CD4-positive, alpha-beta T cell (primary cell): ENCODE results near the gene MGAM2. TPM values are rescaled to one million over a fixed set of nuclear protein-coding genes. Genes with fewer than 3 reads are reported as not detected.

Source experiments
- ATAC-seq: fragments of 200-7000 bp; cut with Tn5 transposase; one replicate; pipeline ENCODE4 v1.10.0; 2022; ENCODE audit warnings: mild to moderate bottlenecking; ENCODE audit not compliant: poor library complexity
- CTCF ChIA-PET: fragments of 350-600 bp; sonication (Branson Sonifier 250); formaldehyde crosslinking; loops from one replicate; lab custom pipeline; 2021; ENCODE audit warnings: antibody characterized with exemption, inconsistent platforms; lab: Charles Lee
- POLR2A ChIA-PET: fragments of 350-600 bp; sonication (Branson Sonifier 250); formaldehyde crosslinking; loops from one replicate; lab custom pipeline; 2021; ENCODE audit warnings: antibody characterized with exemption, inconsistent platforms; lab: Charles Lee
- DNase-seq, 14 experiments: peaks; one replicate each; pipeline ENCODE4 v3.0.0-alpha.2; 2013 to 2020; ENCODE audit warnings: mixed read lengths in 2 of 14
- H3K27ac ChIP-seq, 2 donors: one replicate each; pipeline versions ENCODE4 v1.5.1 to v1.7.0; 2013; ENCODE audit warnings: low read length in 2 of 2, low read depth in 1 of 2, mild to moderate bottlenecking in 1 of 2
- H3K27me3 ChIP-seq, 2 experiments: 1 replicate in 1 of 2; 2 replicates in 1 of 2; pipeline versions ENCODE4 v1.6.1 to v1.7.0; 2013; ENCODE audit warnings: low read length in 2 of 2, control low read depth in 1 of 2, mild to moderate bottlenecking in 1 of 2, moderate library complexity in 1 of 2; ENCODE audit not compliant: insufficient read depth in 2 of 2, control insufficient read depth in 1 of 2
- H3K36me3 ChIP-seq: one replicate; pipeline ENCODE4 v1.6.1; 2013; ENCODE audit warnings: low read length, control low read depth; ENCODE audit not compliant: insufficient read depth
- H3K4me1 ChIP-seq: one replicate; pipeline ENCODE4 v1.6.1; 2013; ENCODE audit warnings: low read length, control low read depth; ENCODE audit not compliant: insufficient read depth
- H3K4me3 ChIP-seq: one replicate; pipeline ENCODE4 v1.5.1; 2013; ENCODE audit warnings: mild to moderate bottlenecking, low read length, moderate library complexity
- H3K9me3 ChIP-seq, 2 experiments: 1 replicate in 1 of 2; 2 replicates in 1 of 2; pipeline versions ENCODE4 v1.6.1 to v1.7.0; 2013; ENCODE audit warnings: low read length in 2 of 2, mild to moderate bottlenecking in 2 of 2, control low read depth in 1 of 2, moderate library complexity in 1 of 2; ENCODE audit not compliant: control insufficient read depth in 1 of 2, insufficient read depth in 1 of 2
- H3K27ac Mint-ChIP-seq: one replicate; pipeline ENCODE4 v1.8.0; 2020; ENCODE audit warnings: mixed read lengths
- H3K27me3 Mint-ChIP-seq: one replicate; pipeline ENCODE4 v1.8.0; 2021; ENCODE audit warnings: mixed read lengths
- H3K36me3 Mint-ChIP-seq: one replicate; pipeline ENCODE4 v1.8.0; 2021; ENCODE audit warnings: low read depth, mixed read lengths
- H3K4me1 Mint-ChIP-seq: one replicate; pipeline ENCODE4 v1.8.0; 2021; ENCODE audit warnings: low read depth, mixed read lengths
- H3K4me3 Mint-ChIP-seq: one replicate; pipeline ENCODE4 v1.8.0; 2020; ENCODE audit warnings: mild to moderate bottlenecking, mixed read lengths
- H3K9me3 Mint-ChIP-seq: one replicate; pipeline ENCODE4 v1.8.0; 2020; ENCODE audit warnings: mixed read lengths
- CTCF ChIP-seq: fragments of 200-600 bp; IDR thresholded peaks from one replicate; pipeline ENCODE4 v1.8.0; 2022; ENCODE audit warnings: antibody characterized with exemption, mild to moderate bottlenecking
- intact Hi-C, 2 experiments: fragments of 100-400 bp; cut with DNase I in 1 of 2; cut with micrococcal nuclease in 1 of 2; formaldehyde crosslinking; loops; one replicate each; pipeline versions ENCODE4 v1.15.1 to v1.9.0; 2023 to 2025; cut with DNase I, micrococcal nuclease
- total RNA-seq, 174 experiments: library from RNA in 2 of 174; stranded (reverse) in 2 of 174; gene quantifications; one replicate each; pipeline ENCODE4 v1.2.3 and lab custom pipeline; 2021 to 2026

MGAM2 gene
- total RNA-seq, 2 experiments from 2014 or later, result not detected

DNA sequence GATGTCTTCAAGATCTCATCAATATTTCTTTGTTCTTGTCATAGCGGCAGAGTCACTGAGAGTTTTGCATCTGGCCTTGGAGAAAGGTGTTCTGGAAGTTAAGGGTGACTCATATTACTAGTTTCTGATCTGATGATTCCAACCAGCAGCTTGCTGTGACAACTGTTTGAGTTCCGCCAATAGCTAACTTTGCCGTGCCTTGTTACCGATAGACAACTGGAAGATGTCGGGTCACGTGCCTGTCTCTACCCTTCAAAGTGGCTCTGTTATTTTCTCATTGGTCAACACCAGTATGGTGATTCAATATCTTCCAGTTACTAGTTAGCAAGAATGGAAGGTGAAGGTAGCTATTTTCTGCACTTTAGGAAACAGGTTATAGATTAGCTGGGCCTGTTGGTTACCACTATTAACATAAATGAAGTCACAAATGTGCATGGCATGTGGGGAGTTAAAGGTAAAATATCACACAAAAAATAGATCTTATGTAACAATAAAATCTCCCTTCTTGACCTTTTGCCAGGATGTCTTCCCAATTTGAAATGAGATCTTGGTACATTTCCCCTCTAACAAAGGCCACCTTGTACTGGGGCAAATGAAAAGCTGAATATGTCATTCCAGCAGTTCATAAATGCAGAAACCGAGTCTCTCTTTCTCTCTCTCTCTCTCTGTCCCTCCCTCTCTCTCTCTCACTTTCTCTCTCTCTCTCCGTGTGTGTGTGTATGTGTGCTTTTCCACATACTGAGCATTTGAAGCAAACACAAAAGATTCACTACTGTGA lies 2.6 kb upstream of the MGAM2 start:
- DNase-seq (no peak), ATAC-seq (no peak)
- no peak for TF ChIP-seq CTCF
- no peak overlapping the region for H3K27ac Mint-ChIP-seq
- Histone ChIP-seq H3K27ac (no peak overlapping the region), H3K27me3 (peaks cover 0 to 2% of the 10 kb centered on the region in 2 experiments), H3K4me3 (no peak overlapping the region), H3K4me1 (no peaks in the 10 kb centered on the region), H3K9me3 (no peaks in the 10 kb centered on the region), H3K36me3 (no peaks in the 10 kb centered on the region)
- CTCF ChIA-PET, result no interaction called here
- intact Hi-C loops, result no loop called here
- H3K9me3 Mint-ChIP-seq, result no peaks in the 10 kb centered on the region
- POLR2A ChIA-PET, result no interaction called here
- H3K27me3 Mint-ChIP-seq, result peaks cover 11% of the 10 kb centered on the region
- H3K36me3 Mint-ChIP-seq, result no peaks in the 10 kb centered on the region
- H3K4me1 Mint-ChIP-seq, result no peaks in the 10 kb centered on the region
- H3K4me3 Mint-ChIP-seq, result no peak overlapping the region

GRCh38 chr7:142110098-142110497 lies 1.4 kb upstream of the MGAM2 start:
- DNase-seq, result no peak
- peaks cover 0 to 2% of the 10 kb centered on the region in 2 experiments for H3K27me3 ChIP-seq
- no peak overlapping the region for H3K27ac ChIP-seq
- ChIA-PET CTCF (no interaction called here), POLR2A (no interaction called here)
- Mint-ChIP-seq H3K9me3 (no peaks in the 10 kb centered on the region), H3K36me3 (no peaks in the 10 kb centered on the region), H3K4me3 (no peak overlapping the region), H3K27ac (no peak overlapping the region), H3K27me3 (peaks cover 11% of the 10 kb centered on the region), H3K4me1 (no peaks in the 10 kb centered on the region)
- H3K9me3 ChIP-seq, result no peaks in the 10 kb centered on the region
- H3K36me3 ChIP-seq, result no peaks in the 10 kb centered on the region
- TF ChIP-seq CTCF, result no peak
- H3K4me3 ChIP-seq, result no peak overlapping the region
- intact Hi-C loops, result no loop called here
- no peak for ATAC-seq
- no peaks in the 10 kb centered on the region for H3K4me1 ChIP-seq

GRCh38 chr7:142110638-142111037 lies 880 bp upstream of the MGAM2 start:
- Mint-ChIP-seq H3K27me3 (peaks cover 11% of the 10 kb centered on the region), H3K9me3 (no peaks in the 10 kb centered on the region), H3K4me1 (no peaks in the 10 kb centered on the region), H3K4me3 (no peak overlapping the region), H3K27ac (no peak overlapping the region), H3K36me3 (no peaks in the 10 kb centered on the region)
- ATAC-seq (no peak), DNase-seq (no peak)
- no peak for TF ChIP-seq CTCF
- Histone ChIP-seq H3K27me3 (peaks cover 0 to 2% of the 10 kb centered on the region in 2 experiments), H3K9me3 (no peaks in the 10 kb centered on the region), H3K4me3 (no peak overlapping the region), H3K4me1 (no peaks in the 10 kb centered on the region), H3K36me3 (no peaks in the 10 kb centered on the region), H3K27ac (no peak overlapping the region)
- intact Hi-C loops, result no loop called here
- ChIA-PET CTCF (no interaction called here), POLR2A (no interaction called here)
